ENCODE measurements around the gene CROCC. TPM values are rescaled to one million over a fixed set of nuclear protein-coding genes. Genes with fewer than 3 reads are reported as not detected.

The CROCC gene
- total and polyA plus RNA-seq, 2 experiments from 2014 or later, result 15.1 to 106 TPM

DNA sequence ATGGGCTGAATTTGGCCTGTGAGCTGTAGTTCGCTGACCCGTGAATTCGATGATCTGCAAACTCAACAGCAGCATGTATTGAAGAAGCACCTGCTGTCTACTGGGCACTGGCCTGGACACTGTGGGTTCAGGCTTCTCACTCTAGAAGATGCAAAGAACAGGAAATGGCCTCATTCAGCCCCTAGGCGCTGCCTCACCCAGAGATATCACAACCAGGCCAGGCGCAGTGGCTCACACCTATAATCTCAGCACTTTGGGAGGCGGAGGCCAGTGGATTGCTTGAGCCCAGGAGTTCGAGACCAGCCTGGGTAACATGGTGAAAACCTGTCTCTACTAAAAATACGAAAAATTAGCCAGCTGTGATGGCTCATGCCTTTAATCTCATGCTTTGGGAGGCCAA is 35.0 kb downstream of the CROCC start (continued):
- no peak for TF ChIP-seq ZNF462 (CRISPR knock-in tag; IDR thresholded peaks at IDR 0.05)

DNA sequence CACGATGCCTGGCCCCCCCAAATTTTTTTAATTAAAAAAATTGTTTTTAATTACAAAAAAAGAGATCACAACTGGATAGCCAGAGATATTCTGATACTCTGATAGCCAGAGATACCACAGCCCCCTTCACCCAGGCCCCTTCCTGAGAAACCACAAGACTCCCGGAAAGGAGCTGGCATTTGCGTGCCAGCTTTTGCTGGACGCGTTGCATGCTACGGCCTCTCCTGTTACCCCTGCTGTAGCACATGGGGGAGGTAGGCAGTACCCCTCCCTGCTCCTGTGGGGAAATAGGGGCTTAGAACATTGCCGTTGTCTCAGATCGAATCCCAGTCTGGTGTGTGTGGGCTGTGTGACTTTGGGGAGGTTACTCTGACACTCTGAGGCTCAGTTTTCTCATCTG is 36.0 kb downstream of the CROCC start:
- no peaks in the 10 kb centered on the region for H3K4me1 ChIP-seq (ENCODE audit: insufficient read depth)
- H3K9me2 ChIP-seq (ENCODE audit: insufficient read depth), result no peaks in the 10 kb centered on the region
- no peaks in the 10 kb centered on the region for H4K20me1 ChIP-seq (replicated peaks; ENCODE audit: insufficient read depth)
- H3K36me3 Mint-ChIP-seq (ENCODE audit: low read depth), result peaks cover 16% of the 10 kb centered on the region; the same call in 2 of the 3 replicates
- H2AFZ ChIP-seq, result no peak overlapping the region
- ATAC-seq (no peak), DNase-seq (ENCODE audit: low spot score) (no peak)
- no peaks in the 10 kb centered on the region for H3K9me3 Mint-ChIP-seq
- peaks cover 15% of the 10 kb centered on the region; the same call in 1 of the 2 replicates for H3F3A ChIP-seq (replicated peaks; ENCODE audit: low read depth)
- H3K27me3 Mint-ChIP-seq (ENCODE audit: insufficient read depth, low read depth, poor library complexity), result peaks cover 6% of the 10 kb centered on the region
- H3K4me1 Mint-ChIP-seq, result peaks cover 5% of the 10 kb centered on the region
- H3K79me2 ChIP-seq (replicated peaks; ENCODE audit: insufficient read depth), result 0 out of 2 replicates have a peak, but pooled peaks cover 2% of the 10 kb centered on the region
- no peak overlapping the region for H3K27ac Mint-ChIP-seq
- no peaks in the 10 kb centered on the region for H3K27me3 ChIP-seq (ENCODE audit: insufficient read depth)
- no peak overlapping the region for H3K4me3 Mint-ChIP-seq
- peaks cover 13% of the 10 kb centered on the region; the same call in 1 of the 2 replicates for H3K36me3 ChIP-seq (ENCODE audit: insufficient read depth)
- no peak overlapping the region for H3K27ac ChIP-seq (ENCODE audit: low read depth)
- H3K4me2 ChIP-seq, result no peak overlapping the region
- no peak overlapping the region for H3K4me3 ChIP-seq
- TF ChIP-seq ZNF331 (CRISPR knock-in tag; IDR thresholded peaks at IDR 0.05; ENCODE audit: low read depth) (no peak), EZH2 (IDR thresholded peaks at IDR 0.05; ENCODE audit: low read depth, unreplicated experiment) (no peak), ZNF462 (CRISPR knock-in tag; IDR thresholded peaks at IDR 0.05) (no peak)
- TF ChIP-seq, protein P1, sequence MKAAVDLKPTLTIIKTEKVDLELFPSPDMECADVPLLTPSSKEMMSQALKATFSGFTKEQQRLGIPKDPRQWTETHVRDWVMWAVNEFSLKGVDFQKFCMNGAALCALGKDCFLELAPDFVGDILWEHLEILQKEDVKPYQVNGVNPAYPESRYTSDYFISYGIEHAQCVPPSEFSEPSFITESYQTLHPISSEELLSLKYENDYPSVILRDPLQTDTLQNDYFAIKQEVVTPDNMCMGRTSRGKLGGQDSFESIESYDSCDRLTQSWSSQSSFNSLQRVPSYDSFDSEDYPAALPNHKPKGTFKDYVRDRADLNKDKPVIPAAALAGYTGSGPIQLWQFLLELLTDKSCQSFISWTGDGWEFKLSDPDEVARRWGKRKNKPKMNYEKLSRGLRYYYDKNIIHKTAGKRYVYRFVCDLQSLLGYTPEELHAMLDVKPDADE (IDR thresholded peaks at IDR 0.05), result no peak
